ENCODE measurements around the gene OXCT2.
"Not testable (repeated sequence)": the region's sequence is repeated elsewhere in the genome, so short reads cannot be mapped to it uniquely, and the experiment has no call there.

The OXCT2 gene

DNA sequence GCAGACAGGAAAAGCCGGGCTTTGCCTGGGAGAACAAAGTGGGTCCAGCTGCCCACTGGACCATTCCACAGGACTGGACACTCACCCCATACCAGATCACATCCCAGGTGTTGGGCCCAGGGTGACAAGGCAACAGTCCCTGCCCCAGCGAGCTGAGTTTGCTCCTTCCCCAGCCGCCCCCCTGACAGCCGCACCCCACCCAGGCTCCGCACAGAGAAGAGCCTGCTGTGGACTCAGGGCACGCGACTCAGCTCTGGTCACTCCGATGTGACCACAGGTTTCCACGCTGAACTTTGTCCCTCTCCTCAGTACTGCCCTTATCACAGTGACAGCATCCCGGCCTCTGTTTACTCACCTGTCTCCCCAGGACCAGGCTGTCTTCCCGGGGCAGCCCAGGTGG lies 16.3 kb upstream of the OXCT2 start:
- no peak for DNase-seq (ENCODE audit: low read depth)

DNA sequence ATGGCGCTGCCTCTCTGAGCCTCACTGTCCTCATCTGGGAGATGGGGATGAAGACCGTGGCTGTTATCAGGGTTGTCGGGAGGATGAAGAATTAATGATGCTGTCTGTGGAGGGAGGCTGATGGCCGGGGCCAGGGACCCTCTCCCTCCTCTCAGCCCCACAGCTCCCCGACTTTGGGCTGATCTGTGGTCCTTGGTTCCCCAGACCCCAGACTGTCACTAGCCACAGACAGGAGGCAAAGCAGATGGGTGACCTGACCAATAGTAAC lies 15.9 kb upstream of the OXCT2 start:
- DNase-seq (ENCODE audit: low read depth): not testable (repeated sequence)

DNA sequence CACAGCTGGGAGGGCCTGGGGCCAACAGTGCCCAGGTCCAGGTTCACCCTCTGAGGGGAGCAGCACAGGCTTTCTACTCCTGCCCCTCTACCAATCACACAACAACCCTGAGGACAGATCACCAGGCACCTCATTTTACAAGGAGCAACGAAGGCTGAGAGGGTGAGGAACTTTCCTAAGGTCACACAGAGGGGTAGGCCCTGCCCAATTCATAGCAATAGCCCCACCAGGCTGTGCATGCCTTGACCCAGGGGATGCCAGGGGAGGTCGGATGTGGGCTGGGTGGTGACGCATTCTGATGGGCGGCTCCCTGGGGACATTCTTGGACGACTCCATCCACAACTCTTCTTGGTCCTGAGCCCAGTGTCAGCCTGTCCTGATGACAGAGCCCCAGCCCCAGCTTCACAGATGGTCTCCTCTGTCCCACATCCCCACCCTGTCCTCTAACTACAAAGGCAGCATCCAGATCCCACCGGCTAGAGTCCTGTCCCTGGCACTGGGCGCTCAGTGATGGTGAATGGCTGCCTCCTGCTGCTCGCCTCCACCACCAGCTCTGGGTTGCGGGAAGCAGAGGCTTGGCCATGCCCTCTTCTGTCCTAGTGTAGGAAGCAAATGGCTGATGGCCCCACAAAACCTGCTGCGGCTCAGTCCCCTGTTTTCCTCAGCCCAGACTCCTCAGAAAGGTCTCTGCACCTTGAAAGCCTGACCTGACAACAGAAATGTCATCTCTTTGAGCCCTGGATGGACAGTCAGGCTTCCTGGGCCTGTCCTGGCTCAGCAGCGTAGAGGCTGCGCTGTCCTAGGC lies 15.4 kb upstream of the OXCT2 start:
- not testable (repeated sequence) for DNase-seq (ENCODE audit: low read depth)

DNA sequence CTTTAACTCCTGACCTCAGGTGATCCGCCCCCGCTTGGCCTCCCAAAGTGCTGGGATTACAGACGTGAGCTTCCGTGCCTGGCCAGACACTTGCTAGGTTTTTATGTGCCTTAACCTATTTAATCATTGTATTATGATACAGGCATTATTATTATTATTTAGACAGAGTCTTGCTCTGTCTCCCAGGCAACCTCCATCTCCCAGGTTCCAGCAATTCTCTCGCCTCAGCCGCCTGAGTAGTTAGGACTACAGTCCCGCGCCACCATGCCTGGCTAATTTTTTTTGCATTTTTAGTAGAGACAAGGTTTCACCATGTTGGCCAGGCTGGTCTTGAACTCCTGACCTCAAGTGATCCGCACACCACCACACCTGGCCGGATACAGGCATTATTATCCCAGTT lies 11.5 kb upstream of the OXCT2 start:
- not testable (repeated sequence) for DNase-seq (ENCODE audit: low read depth)

DNA sequence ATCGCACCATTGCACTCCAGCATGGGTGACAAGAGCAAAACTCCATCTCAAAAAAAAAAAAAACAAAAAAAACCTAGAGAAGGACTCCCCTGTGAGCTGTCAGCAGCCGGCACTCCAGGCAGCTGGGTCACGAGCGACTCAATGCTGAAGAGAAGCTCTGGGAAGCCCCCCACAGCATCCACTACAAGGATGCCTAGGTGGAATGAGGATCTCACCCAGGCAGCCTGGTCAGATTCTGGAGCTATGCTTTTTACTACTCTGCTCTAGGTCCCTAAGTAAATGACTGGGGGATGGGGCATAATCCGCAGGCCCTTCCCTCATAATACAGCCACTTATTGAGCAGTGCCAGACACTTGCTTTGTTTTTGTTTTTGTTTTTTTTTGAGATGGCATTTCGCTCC lies 11.0 kb upstream of the OXCT2 start:
- DNase-seq (ENCODE audit: low read depth): no peak

DNA sequence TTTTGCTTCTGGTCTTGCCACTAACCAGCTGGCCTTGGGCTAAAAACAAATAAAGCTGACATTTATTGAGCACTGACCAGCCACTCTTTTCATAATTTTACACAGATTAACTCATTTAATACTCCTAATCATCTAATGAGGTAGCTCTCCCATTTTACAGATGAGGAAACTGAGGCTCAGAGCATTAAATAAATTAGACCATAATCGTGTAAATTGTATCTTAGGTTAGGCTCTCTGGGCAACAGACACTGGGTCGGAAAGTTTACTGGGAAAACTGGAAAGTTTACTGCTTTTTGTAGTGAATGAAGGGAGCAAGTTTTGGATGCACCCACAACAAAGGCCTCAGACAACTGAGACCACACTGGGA lies 10.2 kb upstream of the OXCT2 start:
- DNase-seq (ENCODE audit: low read depth): no peak

DNA sequence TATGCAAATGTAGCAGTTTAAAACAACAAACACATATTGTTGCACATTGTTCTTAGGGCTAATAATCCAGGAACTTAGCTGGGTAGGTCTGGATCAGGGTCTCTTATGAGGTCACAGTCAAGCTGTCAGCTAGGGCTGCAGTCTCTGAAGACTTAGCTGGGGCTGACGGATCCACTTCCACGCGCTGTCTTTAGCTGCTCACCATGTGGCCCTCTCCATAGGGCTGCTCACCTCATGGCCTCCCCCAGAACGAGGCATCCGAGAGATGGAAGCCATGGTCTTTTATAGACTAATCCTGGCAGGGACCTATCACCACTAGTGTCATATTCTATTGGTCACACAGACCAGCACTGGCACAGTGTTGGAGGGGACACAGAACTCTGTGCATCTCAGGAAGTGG lies 8.7 kb upstream of the OXCT2 start:
- DNase-seq (ENCODE audit: low read depth): no peak

DNA sequence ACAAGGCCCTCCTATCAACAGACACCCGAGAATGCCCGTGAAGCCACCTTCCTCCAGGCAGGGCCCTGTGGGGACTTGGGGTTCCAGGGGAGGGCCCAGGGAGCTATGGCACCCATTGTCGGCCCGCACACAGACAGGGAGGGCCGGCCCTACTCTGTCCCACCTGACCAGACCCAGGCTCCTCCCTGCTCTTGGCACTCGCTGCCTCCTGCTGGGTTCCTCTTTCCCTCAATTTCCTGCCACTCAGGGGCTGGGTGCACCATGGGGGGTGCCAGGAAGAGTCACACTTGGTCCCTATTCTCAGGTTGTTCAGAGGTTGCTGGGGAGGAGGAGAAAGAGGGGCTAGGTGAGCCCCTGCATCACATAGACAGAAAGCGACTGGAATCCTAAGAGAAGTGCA lies 8.0 kb upstream of the OXCT2 start:
- no peak for DNase-seq (ENCODE audit: low read depth)

DNA sequence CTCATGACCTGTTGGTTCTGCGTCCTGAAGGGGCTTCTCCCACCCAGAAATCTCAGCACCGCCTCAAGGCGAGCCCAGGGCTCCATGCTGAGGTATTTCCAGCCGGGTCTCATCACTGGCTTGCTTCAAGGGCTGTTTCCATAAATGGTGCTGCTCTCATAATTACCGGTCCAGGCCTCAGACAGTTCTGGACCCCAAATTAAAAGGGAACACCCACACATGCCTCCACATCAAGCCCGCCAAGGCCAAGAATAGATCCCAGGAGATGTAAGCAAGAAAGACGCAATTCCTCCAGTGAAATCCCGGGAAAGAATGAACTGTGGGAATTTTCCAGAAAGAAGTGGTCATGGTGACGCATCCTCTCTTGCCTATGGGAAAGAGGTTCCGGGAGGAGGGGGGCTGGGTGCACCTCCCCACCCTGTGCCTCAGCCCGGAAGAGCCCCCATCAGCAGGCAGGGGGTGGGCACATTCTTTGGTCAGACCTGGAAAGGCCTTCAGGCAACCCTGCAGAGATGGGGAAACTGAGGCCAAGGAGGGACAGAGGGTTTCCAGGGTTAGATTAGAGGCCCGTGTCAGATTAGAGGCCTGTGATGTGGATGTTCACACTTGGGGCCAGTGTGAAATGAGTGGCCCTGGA lies 7.4 kb upstream of the OXCT2 start:
- DNase-seq (ENCODE audit: low read depth): not testable (repeated sequence)

DNA sequence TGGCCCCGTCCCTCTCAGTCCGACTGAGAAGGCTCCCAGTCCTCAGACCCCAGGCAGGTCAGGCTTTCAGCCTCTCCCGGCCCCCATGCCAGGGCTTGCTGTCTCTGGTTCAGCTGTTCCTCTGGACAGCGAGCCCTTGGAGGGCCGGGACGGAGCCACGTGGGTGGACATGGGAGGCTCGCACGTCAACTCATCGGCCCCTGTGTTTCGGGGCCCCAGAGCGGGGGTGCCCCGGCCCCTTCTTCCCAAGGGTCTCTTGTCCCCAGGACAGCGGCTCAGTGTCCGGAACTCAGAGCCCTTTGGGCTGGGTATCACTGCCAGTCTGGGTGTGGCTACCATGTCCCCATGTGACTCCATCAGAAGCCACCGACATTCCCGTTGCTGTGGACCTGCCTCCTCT lies 6.7 kb upstream of the OXCT2 start:
- DNase-seq (ENCODE audit: low read depth): not testable (repeated sequence)

DNA sequence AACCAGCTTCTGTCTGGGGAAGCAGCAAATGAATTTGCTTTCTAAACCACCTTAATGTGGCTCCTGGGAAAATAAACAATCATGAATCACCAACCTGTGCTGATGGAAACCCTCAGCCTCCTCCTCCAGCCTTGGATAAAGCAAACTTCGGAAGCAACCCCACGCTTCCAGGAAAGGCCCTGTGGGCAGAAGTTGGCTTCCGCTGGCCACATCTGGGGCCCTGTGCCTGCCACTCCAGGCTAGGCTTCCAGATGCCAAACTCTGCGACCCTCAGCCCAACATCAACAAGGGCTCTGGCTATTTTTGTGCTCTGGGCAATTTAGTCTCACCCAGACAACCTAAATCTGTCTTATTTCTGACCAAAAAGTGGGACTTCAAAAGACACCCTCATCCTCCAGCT lies 6.2 kb upstream of the OXCT2 start:
- DNase-seq (ENCODE audit: low read depth): no peak

DNA sequence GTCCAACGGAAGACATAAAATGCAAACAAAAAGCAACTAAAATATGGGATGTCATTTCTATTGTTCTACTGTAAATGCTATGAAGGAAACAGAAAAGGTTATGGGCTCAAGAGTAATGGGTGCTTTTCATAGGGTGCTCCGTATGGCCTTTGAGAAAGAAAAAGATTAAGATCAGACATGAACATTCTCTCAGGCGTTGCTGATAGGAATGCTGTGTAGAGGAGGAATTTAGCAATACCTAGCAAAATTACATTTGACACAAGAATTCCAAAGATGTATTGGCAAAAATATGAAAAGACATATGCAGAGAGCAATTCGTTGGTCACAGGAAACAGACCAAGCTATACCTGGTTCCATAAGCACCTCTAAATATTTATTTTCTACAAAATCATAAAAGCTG lies 5.7 kb upstream of the OXCT2 start:
- no peak for DNase-seq (ENCODE audit: low read depth)

DNA sequence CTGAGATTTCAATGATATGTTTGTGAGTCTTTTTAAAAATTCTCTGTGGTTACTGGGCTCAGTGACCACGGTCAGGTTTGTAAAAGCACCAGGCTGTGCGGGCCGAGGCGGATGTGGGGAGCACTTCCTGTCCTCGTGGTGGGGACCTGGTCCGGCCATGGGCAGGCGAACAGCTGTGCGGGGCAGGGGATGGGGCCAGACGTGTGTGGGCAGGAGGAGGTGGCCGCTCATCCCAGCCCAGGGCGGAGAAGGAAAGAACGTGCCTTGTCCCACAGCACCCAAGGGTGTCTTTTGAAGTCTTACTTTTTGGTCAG lies 5.2 kb upstream of the OXCT2 start:
- no peak for DNase-seq (ENCODE audit: low read depth)

DNA sequence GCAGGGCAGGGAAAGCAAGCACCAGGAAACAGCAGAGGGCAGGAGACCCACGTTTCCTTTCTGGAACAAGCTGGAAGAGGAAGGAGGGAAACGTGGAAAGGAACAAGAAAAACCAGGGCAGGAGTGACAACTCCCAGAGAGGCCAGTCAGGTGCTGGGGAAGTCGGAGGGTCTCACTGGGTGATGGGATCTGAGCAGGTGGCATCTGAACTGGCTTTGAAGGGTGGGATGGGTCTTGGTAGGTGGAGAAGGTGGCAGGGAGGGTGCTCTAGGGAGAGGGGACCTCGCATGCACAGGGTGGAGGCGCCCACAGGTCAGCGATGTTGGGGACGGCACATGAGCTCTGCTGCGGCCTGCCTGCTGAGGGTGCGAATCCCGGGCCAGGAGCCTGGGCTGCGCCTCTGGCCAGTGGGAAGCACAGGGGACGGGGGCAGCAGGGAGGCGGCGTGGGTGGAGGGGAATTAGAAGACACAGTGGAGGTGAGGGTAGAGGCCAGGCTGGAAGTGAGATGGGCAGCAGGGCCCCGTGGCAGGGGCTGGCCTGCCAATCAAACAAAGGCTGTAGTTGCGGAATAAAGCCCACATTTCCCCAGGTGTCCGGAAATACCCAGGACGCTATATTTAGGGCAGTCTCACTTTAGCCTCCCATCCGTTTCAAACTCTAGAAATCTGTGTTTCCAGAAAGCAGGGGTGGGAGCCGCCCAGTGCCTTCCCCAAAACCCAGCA lies 4.7 kb upstream of the OXCT2 start:
- not testable (repeated sequence) for DNase-seq (ENCODE audit: low read depth)

DNA sequence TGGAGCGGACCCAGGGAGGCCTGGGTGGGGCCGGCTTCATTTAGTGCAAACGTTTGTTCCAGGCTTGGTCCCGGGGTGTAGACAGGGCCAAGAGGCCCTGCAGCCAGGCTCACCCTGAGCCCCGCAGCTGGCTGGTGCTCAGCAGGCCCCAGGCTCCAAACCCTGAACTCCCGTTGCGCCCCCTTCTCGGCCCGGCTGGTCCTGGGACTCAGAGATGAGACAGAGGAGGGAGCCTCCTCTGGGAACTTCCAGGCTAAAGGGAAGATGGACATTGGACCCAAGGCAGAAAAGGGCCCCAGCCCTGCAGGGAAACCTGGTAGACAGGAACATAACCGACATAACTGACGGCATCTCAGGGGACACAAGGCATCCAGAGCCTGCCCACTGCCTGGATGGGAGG lies 4.0 kb upstream of the OXCT2 start:
- not testable (repeated sequence) for DNase-seq (ENCODE audit: low read depth)

DNA sequence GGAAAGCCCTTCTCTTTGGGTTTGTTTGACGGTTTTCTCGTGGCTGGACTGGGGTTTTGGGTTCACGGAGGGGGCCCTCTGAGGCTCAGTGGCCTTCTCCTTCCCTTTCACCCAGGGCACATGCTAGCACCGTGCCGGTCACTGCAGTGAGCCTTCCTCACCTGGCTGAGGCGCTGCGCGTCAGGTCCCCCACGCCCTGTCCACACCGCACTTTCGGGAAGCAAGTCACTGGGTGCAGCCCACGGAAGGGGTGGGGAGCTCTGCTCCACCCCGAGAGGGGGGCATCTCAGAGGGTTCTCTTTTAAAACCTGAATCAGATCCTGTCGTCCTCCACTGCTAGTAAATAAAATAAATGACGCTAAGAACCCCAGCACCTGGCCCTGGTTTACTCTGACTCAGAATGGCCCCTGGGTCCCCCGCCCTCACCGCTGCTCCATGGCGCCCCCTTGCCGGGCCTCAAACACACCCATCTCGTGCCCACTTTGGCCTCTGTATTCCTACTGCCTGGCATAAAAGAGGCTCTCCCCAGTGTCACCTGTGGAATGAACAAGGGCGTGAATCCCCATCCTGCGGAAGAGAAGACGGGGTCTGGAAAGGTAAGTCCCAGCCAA lies 2.3 kb upstream of the OXCT2 start:
- DNase-seq (ENCODE audit: low read depth): not testable (repeated sequence)

DNA sequence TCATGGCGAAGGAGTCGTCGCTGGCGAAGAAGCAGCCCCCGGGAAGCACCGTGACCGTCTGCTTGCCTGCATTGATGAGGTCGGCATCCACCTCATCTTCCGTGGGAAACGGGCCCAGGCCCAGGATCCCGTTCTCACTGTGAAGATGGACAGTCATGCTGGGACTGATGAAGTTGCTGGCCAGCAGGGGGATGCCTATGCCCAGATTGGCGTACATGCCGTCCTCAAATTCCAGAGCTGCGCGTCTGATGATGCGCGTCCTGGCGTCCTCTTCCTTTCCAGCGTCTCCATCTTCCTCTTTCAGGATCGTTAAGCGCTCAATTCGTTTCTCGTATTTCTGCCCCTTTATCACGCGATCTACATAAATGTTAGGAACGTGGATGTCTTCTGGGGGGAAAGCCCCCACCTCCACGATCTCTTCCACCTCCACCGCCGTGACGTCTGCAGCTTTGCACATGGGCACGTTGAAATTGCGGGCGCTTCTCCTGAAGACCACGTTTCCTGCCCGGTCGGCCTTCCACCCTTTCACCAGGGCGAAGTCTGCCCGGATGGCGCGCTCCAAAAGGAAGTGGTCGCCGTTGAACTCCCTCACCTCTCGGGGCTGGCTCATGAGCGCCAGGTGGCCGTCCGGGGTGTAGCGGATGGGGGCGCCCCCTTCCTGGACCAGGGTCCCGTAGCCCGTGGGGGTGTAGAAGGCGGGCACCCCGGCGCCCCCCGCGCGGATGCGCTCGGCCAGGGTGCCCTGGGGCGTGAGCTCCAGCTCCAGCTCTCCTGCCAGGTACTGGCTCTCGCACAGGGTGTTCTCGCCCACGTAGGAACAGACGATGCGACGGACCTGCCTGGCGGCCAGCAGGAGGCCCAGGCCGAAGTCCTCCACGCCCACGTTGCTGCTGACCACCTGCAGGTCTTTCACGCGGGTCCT lies 787 bp downstream of the OXCT2 start:
- not testable (repeated sequence) for DNase-seq (ENCODE audit: low read depth)

DNA sequence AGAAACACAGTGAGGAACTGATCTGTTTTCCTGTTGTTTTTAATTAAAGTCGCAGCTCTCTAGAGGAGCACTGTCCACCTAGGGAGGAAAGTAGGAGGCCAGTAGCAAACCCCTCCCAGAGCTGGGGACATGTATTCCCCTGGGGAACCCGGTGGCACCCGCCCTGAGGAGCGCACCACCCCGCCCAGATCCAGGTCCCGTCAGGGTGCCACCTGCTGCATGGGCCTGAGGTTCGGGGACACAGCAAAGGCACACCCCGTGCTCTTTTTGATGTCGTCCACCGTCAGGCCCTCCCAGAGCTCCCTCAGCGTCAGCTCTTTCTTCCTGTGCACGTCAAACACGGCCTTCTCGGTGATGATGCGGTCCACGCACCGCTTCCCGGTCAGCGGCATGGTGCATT lies 1.6 kb downstream of the OXCT2 start:
- not testable (repeated sequence) for DNase-seq (ENCODE audit: low read depth)

DNA sequence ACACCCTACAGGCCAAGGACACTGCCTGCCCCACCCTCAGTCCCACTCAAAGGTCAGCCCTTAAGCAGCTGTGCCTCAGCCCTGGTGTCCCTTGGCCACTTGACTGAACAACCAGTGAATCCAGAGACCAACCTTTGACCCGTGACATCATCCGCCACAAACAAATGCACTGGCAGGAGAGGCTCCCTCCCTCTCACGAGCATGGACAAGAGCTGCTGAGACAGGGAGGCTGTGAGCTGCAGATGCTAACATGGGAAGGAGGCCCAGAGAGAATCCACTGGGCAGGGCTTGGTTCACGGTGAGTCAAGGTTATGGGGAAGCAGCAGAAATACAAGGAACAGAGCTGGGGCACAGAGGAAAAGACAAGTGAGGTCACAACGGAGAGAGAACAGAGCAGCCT lies 4.7 kb downstream of the OXCT2 start:
- not testable (repeated sequence) for DNase-seq (ENCODE audit: low read depth)

DNA sequence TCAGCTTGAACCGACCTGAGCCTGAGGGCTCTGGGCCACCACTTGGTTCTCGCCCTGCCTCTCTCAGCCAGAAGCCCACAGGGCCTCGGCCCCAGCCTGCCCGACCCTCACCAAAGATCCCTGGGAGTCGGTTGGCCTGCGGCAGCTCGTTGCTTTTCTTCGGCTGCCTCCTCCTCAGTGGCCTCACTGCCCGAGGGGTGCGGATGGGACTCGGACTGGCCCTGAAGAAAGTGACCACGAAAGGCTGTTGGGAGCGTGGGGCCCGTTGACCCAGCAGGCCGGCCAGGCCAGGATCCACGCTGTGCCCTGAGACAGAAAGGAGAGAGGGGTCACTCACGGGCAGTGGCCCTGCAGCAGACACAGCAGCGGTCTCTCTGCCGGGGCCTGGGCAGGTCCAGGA lies 6.6 kb downstream of the OXCT2 start:
- DNase-seq (ENCODE audit: low read depth): not testable (repeated sequence)

DNA sequence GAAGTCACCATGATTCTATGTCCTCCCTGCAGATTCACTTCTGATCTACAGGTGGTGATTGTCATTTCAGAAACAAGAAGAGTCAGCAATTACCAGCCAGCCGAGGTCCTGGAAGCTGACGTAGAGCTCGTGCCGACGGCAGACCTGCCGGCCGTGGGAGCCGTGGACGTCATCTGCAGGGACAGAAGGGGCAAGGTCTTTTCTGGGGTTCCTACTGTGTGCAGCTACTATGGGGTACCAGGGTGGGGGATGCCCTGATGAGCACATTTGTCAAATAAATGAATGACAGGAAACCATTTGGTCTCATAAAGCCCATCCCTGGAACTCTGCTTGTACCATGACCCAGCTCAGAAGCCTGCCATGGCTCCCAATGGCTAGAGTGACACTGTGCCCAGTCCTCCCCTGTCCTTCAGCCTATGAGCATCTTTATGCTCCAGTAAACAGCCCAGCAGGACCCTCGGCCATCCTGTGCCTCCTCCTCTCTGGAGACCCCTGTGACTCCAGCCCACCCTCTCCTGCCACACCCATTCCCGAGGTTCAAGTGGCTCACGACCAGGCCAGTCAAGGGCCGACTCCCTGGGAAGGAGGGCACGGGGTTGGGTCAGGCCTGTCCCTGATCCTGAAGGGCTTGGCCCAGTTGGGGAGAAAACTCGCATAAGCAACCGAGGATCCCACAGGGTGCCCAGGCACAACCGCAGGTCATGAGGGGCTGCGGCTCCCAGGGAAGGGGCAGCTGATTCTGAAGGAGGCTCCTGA lies 7.4 kb downstream of the OXCT2 start:
- not testable (repeated sequence) for DNase-seq (ENCODE audit: low read depth)

Data from non-pigmented ciliary epithelial cell (primary cell).